Upper lobe of right lung (tissue), 1 donor: ENCODE data around the gene SDK2. TPM values are rescaled to one million over a fixed set of nuclear protein-coding genes. Genes with fewer than 3 reads are reported as not detected.
"Not testable (repeated sequence)": the region's sequence is repeated elsewhere in the genome, so short reads cannot be mapped to it uniquely, and the experiment has no call there.

Source experiments
- ATAC-seq: fragments of 200-7000 bp; cut with Tn5 transposase; one replicate; pipeline ENCODE4 v1.9.1; 2020; ENCODE audit warnings: mild to moderate bottlenecking, moderate library complexity
- DNase-seq: peaks from one replicate; pipeline ENCODE4 v3.0.0-alpha.2; 2020
- H3K27ac ChIP-seq: fragments of 200-600 bp; one replicate; pipeline ENCODE4 v1.8.0; 2022
- H3K27me3 ChIP-seq: fragments of 200-600 bp; one replicate; pipeline ENCODE4 v1.8.0; 2022; ENCODE audit warnings: mild to moderate bottlenecking
- H3K36me3 ChIP-seq: fragments of 200-600 bp; one replicate; pipeline ENCODE4 v1.8.0; 2022
- H3K4me1 ChIP-seq: fragments of 200-600 bp; one replicate; pipeline ENCODE4 v1.8.0; 2022
- H3K4me3 ChIP-seq: fragments of 200-600 bp; one replicate; pipeline ENCODE4 v1.8.0; 2022; ENCODE audit warnings: mild to moderate bottlenecking
- H3K9me3 ChIP-seq: fragments of 200-600 bp; one replicate; pipeline ENCODE4 v1.8.0; 2022
- intact Hi-C: fragments of 100-400 bp; cut with DNase I; formaldehyde crosslinking; loops from one replicate; pipeline ENCODE4 v1.11.0; 2022
- total RNA-seq: library from RNA; stranded (reverse); fragmentation: NEBNext Ultra II Directional; extraction: Animal tissue kit (Norgen Biotek cat#: 25700); gene quantifications from one replicate; pipeline ENCODE4 v1.2.1, GENCODE V29; 2021
- TF ChIP-seq, protein P1 (sequence below): fragments of 200-600 bp; IDR thresholded peaks from one replicate; pipeline ENCODE4 v1.8.0; 2022; ENCODE audit warnings: antibody characterized with exemption
- donor health status: DM: no; HTN: yes; CAD: no; lungs with severe emphysema.

Gene SDK2
- total RNA-seq, 1 donor from 2014 or later, result 2.3 TPM

DNA sequence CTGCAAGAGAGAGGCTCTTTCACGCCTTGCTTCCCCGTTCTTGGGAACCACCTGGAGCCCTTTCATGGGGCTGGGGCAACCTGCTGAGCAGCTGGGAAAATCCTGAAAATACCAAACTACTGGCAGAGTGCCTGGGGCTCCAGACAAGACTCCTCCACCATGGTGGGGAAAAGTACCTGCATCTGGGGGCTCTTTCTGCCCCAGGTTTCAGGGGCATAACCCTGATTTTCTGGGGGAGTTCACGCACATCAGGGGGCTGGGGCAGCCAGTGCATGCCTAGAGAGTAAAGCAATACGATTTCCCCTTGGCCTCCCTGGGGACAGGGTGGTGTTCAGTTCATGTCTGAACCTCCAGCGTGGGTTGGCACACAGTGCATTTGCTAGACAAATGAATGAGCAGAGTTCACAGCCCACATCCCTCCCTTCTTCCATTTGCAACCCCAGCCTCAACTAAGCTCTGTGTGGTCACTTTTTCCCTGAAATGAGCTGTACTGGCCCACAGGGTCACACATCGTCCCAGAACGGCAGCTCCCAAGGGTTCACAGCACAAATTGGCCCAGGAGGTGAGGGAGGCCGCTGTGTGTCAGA is 327.2 kb downstream of the SDK2 start:
- Histone ChIP-seq H3K27me3 (no peaks in the 10 kb centered on the region), H3K4me1 (peaks cover 4% of the 10 kb centered on the region), H3K9me3 (no peaks in the 10 kb centered on the region), H3K27ac (no peak overlapping the region), H3K4me3 (no peak overlapping the region), H3K36me3 (no peaks in the 10 kb centered on the region)
- intact Hi-C loops, result no loop called here
- TF ChIP-seq, protein P1, sequence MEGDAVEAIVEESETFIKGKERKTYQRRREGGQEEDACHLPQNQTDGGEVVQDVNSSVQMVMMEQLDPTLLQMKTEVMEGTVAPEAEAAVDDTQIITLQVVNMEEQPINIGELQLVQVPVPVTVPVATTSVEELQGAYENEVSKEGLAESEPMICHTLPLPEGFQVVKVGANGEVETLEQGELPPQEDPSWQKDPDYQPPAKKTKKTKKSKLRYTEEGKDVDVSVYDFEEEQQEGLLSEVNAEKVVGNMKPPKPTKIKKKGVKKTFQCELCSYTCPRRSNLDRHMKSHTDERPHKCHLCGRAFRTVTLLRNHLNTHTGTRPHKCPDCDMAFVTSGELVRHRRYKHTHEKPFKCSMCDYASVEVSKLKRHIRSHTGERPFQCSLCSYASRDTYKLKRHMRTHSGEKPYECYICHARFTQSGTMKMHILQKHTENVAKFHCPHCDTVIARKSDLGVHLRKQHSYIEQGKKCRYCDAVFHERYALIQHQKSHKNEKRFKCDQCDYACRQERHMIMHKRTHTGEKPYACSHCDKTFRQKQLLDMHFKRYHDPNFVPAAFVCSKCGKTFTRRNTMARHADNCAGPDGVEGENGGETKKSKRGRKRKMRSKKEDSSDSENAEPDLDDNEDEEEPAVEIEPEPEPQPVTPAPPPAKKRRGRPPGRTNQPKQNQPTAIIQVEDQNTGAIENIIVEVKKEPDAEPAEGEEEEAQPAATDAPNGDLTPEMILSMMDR, result no peak
- DNase-seq, result no peak
- ATAC-seq, result no peak

GRCh38 chr17:73315471-73315870 is 328.8 kb downstream of the SDK2 start:
- H3K4me3 ChIP-seq, result no peak overlapping the region
- H3K4me1 ChIP-seq, result peaks cover 4% of the 10 kb centered on the region
- no peaks in the 10 kb centered on the region for H3K36me3 ChIP-seq
- no peak overlapping the region for H3K27ac ChIP-seq
- H3K27me3 ChIP-seq, result no peaks in the 10 kb centered on the region
- intact Hi-C loops, result no loop called here
- DNase-seq (no peak), ATAC-seq (no peak)
- TF ChIP-seq, protein P1, result no peak
- H3K9me3 ChIP-seq, result no peaks in the 10 kb centered on the region

DNA sequence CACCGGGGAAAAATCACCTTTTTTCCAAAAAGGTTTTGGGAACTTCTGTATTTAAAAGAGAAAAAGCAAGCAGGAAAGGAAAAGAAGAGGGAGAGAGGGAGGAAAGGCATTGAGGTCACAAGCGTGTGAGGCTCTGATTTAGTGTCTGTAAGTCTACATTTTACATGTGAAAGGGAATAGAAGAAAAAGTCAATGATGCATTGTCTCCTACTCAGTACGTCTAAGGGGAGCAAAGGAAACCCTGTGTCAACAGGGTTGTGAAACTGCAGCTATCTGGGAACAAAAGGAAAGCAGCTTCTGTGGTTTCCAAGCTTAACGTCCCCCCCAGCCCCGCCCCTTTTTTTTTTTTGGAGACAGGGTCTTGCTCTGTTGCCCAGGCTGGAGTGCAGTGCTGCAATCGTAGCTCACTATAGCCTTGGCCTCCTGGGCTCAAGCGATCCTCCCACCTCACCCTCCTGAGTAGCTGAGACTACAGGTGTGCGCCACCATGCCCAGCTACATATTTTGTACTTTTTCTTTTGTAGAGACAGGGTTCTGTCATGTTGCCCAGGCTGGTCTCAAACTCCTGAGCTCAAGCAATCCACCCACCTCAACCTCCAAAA is 330.6 kb downstream of the SDK2 start:
- no peak overlapping the region for H3K27ac ChIP-seq
- no peaks in the 10 kb centered on the region for H3K27me3 ChIP-seq
- TF ChIP-seq, protein P1, result no peak
- H3K36me3 ChIP-seq, result no peaks in the 10 kb centered on the region
- intact Hi-C loops, result no loop called here
- no peaks in the 10 kb centered on the region for H3K9me3 ChIP-seq
- DNase-seq (no peak), ATAC-seq (no peak)
- H3K4me1 ChIP-seq, result peaks cover 16% of the 10 kb centered on the region
- no peak overlapping the region for H3K4me3 ChIP-seq

- ATAC-seq, intact Hi-C loops, H3K27me3 ChIP-seq: not testable (repeated sequence)
Observed at GRCh38 chr17:73312887-73313286, 331.4 kb downstream of the SDK2 start.

DNA sequence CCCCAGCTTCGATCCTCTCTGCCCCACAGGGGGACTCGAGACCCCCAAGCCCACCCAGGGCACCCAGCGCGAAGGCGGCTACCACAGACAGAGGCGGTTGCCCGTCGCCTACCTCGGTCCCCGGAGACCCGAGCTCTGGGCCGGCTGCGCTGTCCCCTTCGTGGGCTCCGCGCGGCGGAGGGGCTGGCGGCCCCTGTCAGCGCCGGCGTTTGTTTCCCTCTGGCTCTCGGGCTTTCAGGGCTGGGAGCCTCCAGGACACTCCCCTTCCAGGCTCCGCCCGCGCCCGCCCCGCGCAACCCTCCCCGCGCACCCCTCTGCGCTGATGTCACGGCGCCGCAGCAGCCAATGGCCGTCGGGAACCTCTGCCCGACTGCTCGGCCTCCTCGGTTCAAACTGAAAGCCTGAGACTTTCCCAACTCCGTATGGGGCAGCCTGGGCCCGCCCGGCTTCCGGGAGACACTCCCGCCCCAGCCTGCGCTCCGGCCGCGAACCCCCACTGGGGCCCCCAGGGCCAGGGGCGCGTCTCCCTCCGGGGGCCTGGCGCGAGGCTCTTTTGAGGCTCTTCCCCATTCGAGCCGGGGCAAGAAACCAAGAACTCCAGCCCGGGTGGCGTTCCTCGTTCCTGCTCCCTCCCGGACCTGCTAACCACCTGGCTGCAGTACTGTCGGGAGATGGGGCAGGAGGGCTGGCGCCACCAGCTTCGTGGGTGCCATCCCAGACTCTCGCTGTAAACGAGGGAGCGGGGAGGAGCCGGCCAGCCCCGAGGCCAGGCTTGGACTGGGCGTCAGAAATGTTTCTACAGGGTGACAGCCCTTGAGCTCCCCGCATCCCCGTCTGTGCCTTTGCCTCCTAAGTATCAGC is 332.2 kb downstream of the SDK2 start, which contains the start of gene CDC42EP4:
Gene CDC42EP4 (minus strand): TSS at position 221 of the 861 bp plus-strand sequence. CDS start 25,501 bp downstream, outside the sequence.
- H3K4me1 ChIP-seq, result peaks cover 28% of the 10 kb centered on the region
- intact Hi-C loops, result no loop called here
- TF ChIP-seq, protein P1, result no peak
- H3K27me3 ChIP-seq, result no peaks in the 10 kb centered on the region
- peak within 1 kb of the TSS; percentile 100 for H3K4me3 ChIP-seq
- ATAC-seq, result peak; percentile 87
- no peaks in the 10 kb centered on the region for H3K9me3 ChIP-seq
- DNase-seq, result peak; percentile 98
- peak within 1 kb of the TSS; percentile 97 for H3K27ac ChIP-seq
- H3K36me3 ChIP-seq, result no peaks in the 10 kb centered on the region

More at GRCh38 chr17:73312887-73313286, 331.4 kb downstream of the SDK2 start:
- not testable (repeated sequence) for H3K9me3 ChIP-seq, H3K4me3 ChIP-seq, H3K36me3 ChIP-seq, DNase-seq, H3K27ac ChIP-seq
- peaks cover 21% of the 10 kb centered on the region for H3K4me1 ChIP-seq

DNA sequence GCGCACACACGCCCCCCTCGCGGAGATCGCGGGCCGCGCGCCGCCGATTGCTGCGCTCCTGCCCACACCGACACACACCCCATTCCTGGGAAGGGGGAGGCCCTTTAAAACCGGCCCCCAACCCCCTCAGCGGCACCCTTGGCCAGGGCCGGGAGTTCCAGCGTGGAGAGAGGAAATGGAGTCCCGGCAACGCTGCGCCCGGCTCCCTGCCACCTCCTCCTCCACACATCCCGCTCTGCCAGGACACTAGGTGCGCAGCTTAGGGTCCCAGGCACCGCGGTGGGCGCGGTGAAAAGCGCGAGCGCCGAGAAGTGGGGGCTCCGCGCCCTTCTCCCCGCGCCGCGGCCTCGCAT is 332.8 kb downstream of the SDK2 start:
- no peaks in the 10 kb centered on the region for H3K9me3 ChIP-seq
- ATAC-seq (peak; percentile 6), DNase-seq (peak; percentile 82)
- no peaks in the 10 kb centered on the region for H3K36me3 ChIP-seq
- TF ChIP-seq, protein P1, result no peak
- peak overlapping the region; percentile 97 for H3K27ac ChIP-seq
- H3K4me3 ChIP-seq, result peak overlapping the region; percentile 100
- peaks cover 34% of the 10 kb centered on the region for H3K4me1 ChIP-seq
- intact Hi-C loops, result no loop called here
- H3K27me3 ChIP-seq, result no peaks in the 10 kb centered on the region
